ENCODE measurements around the gene DNM3. TPM values are rescaled to one million over a fixed set of nuclear protein-coding genes. Genes with fewer than 3 reads are reported as not detected.

Gene DNM3
- total and polyA plus RNA-seq, 2 of the 8 experiments (the other 6 are each of a cell fraction or from before 2014, with no cell fraction given), result 2.0 to 8.5 TPM

GRCh38 chr1:172402878-172403569 is 561.7 kb downstream of the DNM3 start:
- no peak overlapping the region for H2BK120ac ChIP-seq (replicated peaks; ENCODE audit: low read depth, low read length)
- H3K18ac ChIP-seq (ENCODE audit: extremely low read depth, low read length), result no peak overlapping the region
- no peak overlapping the region for H3K23ac ChIP-seq (ENCODE audit: insufficient read length)
- FAIRE-seq (no peak), DNase-seq (ENCODE audit: low read depth in 1 of 2, low spot score in 2 of 2) (no peak)
- no peaks in the 10 kb centered on the region for H4K20me1 ChIP-seq (replicated peaks in 1 of 2; ENCODE audit: control insufficient read depth in 1 of 2, insufficient read depth in 2 of 2, low read length in 2 of 2)
- H3K56ac ChIP-seq (replicated peaks; ENCODE audit: insufficient read length, low read depth, low read length), result no peak overlapping the region
- H3K79me2 ChIP-seq (ENCODE audit: control insufficient read depth in 1 of 2, insufficient read depth in 2 of 2, low read length in 2 of 2), result no peaks in the 10 kb centered on the region
- no peak overlapping the region for H2BK5ac ChIP-seq (ENCODE audit: low read depth, low read length)
- H3K4ac ChIP-seq (replicated peaks; ENCODE audit: insufficient read length, low read depth, low read length), result no peak overlapping the region
- H3K27ac ChIP-seq (ENCODE audit: low read depth, low read length), result no peak overlapping the region
- H2BK12ac ChIP-seq (ENCODE audit: low read depth, low read length), result no peak overlapping the region
- no peak overlapping the region for H4K8ac ChIP-seq (ENCODE audit: extremely low read depth, insufficient read depth, low read length)
- H3K4me3 ChIP-seq (ENCODE audit: extremely low read depth in 1 of 4, insufficient read depth in 2 of 4, low read depth in 3 of 4, low read length in 4 of 4), result no peak overlapping the region
- H3K79me1 ChIP-seq (ENCODE audit: low read depth, low read length), result no peaks in the 10 kb centered on the region
- H3K9me3 ChIP-seq (ENCODE audit: insufficient read depth in 2 of 2, low read depth in 1 of 2, low read length in 1 of 2), result no peaks in the 10 kb centered on the region
- H3K23me2 ChIP-seq (ENCODE audit: low read depth, low read length), result no peaks in the 10 kb centered on the region
- WGBS, 2 experiments (ENCODE audit: extremely low coverage in 1 of 2, insufficient coverage in 1 of 2, insufficient read length in 1 of 2, insufficient replicate concordance in 2 of 2, low coverage in 1 of 2, low lambda C conversion rate in 2 of 2, missing lambda C conversion rate in 1 of 2), result 91% methylated on average over 1 of the region's 1 CpG; no CpG with 5 or more reads in 1 of the 2 experiments
- ChIA-PET POLR2A (ENCODE audit: partially characterized antibody) (no interaction called here), CTCF (ENCODE audit: partially characterized antibody) (interaction anchor here (0.6 to 4.2 kb wide), 16 partner anchors 8 to 603 kb away, joined by 3 to 32 read pairs (median 4); no protein-coding TSS in a partner anchor)
- H2BK15ac ChIP-seq (ENCODE audit: low read length), result no peak overlapping the region
- H2AFZ ChIP-seq (ENCODE audit: low read length), result no peak overlapping the region
- H3K4me2 ChIP-seq (ENCODE audit: insufficient read depth in 1 of 2, low read depth in 2 of 2, low read length in 2 of 2), result no peak overlapping the region
- TF ChIP-seq CTBP2 (IDR thresholded peaks at IDR 0.05; ENCODE audit: borderline replicate concordance, insufficient read depth, insufficient read length, low read length) (no peak), NANOG (IDR thresholded peaks at IDR 0.05; ENCODE audit: insufficient read depth, low read depth, low read length, poor library complexity, severe bottlenecking) (no peak), SUZ12 (IDR thresholded peaks at IDR 0.05; ENCODE audit: low read length) (no peak), RXRA (IDR thresholded peaks at IDR 0.05; ENCODE audit: insufficient read depth, low read depth, low read length) (no peak), SRF (IDR thresholded peaks at IDR 0.05; ENCODE audit: low read depth, low read length) (no peak), MAX (IDR thresholded peaks at IDR 0.05) (no peak), TEAD4 (IDR thresholded peaks at IDR 0.05; ENCODE audit: low read depth, low read length) (no peak), SP2 (IDR thresholded peaks at IDR 0.05; ENCODE audit: low read length) (no peak), GTF2F1 (IDR thresholded peaks at IDR 0.05; ENCODE audit: borderline replicate concordance, low read depth, low read length) (no peak), KDM5A (IDR thresholded peaks at IDR 0.05; ENCODE audit: low read length) (no peak), BRCA1 (IDR thresholded peaks at IDR 0.05; ENCODE audit: low read depth, low read length) (no peak)
- TF ChIP-seq, protein P1, sequence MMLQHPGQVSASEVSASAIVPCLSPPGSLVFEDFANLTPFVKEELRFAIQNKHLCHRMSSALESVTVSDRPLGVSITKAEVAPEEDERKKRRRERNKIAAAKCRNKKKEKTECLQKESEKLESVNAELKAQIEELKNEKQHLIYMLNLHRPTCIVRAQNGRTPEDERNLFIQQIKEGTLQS (IDR thresholded peaks at IDR 0.05; ENCODE audit: insufficient read depth, low read depth, low read length), result no peak
- H2BK20ac ChIP-seq (ENCODE audit: low read length), result no peak overlapping the region
- no peak overlapping the region for H4K5ac ChIP-seq (ENCODE audit: insufficient read length, low read depth, low read length)
- H3K27me3 ChIP-seq (replicated peaks in 1 of 4; ENCODE audit: control insufficient read depth in 3 of 4, extremely low read depth in 1 of 4, insufficient read depth in 3 of 4, low read length in 3 of 4), result no peaks in the 10 kb centered on the region
- H3K4me1 ChIP-seq (replicated peaks in 1 of 4; ENCODE audit: control insufficient read depth in 3 of 4, insufficient read depth in 4 of 4, low read length in 3 of 4), result peaks cover 2 to 5% (median 3%) of the 10 kb centered on the region in 4 experiments; a peak in 4 of 7 replicates
- no peak overlapping the region for H3K14ac ChIP-seq (ENCODE audit: insufficient read length)
- no peak overlapping the region for H2AK5ac ChIP-seq (ENCODE audit: low read depth, low read length)
- no peak overlapping the region for H4K91ac ChIP-seq (replicated peaks; ENCODE audit: insufficient read length, low read length)
- H3K36me3 ChIP-seq (ENCODE audit: control insufficient read depth in 2 of 4, insufficient read depth in 4 of 4, low read length in 3 of 4), result no peaks in the 10 kb centered on the region
- H3K9ac ChIP-seq (replicated peaks in 1 of 4; ENCODE audit: extremely low read depth in 1 of 4, low read depth in 3 of 4, low read length in 3 of 4), result no peak overlapping the region

Measured in H1 (cell line).